H54 (cell line): ENCODE measurements around the gene MT4.

Experiments
- DNase-seq: peaks from one replicate; pipeline ENCODE4 v3.0.0; 2011; ENCODE audit warnings: low spot score, mixed read lengths; ENCODE audit not compliant: insufficient read length
- FAIRE-seq: peaks from 3 replicates; lab custom pipeline; 2011; peaks lifted over from hg19 to GRCh38; lab: Jason Lieb, UNC
- POLR2A ChIP-seq: IDR thresholded peaks from 2 replicates; pipeline ENCODE4 v1.6.1; 2011; ENCODE audit warnings: low read depth, mild to moderate bottlenecking, low read length

MT4 gene

GRCh38 chr16:56564793-56565477 is at the start of gene MT4:
MT4 (plus strand) TSS chr16:56565073; CDS start chr16:56565129, 56 bp downstream.
- FAIRE-seq (no peak), DNase-seq (no peak)
- TF ChIP-seq POLR2A, result no peak

GRCh38 chr16:56515665-56516064 is 49.2 kb upstream of the MT4 start:
- TF ChIP-seq POLR2A, result no peak
- DNase-seq (no peak), FAIRE-seq (no peak)

- DNase-seq, result no peak
- no peak for FAIRE-seq
- no peak for TF ChIP-seq POLR2A
These were observed 47.7 kb upstream of the MT4 start for GRCh38 chr16:56517206-56517605.

- FAIRE-seq, result no peak
These were observed 46.4 kb upstream of the MT4 start for GRCh38 chr16:56518425-56518824.

DNA sequence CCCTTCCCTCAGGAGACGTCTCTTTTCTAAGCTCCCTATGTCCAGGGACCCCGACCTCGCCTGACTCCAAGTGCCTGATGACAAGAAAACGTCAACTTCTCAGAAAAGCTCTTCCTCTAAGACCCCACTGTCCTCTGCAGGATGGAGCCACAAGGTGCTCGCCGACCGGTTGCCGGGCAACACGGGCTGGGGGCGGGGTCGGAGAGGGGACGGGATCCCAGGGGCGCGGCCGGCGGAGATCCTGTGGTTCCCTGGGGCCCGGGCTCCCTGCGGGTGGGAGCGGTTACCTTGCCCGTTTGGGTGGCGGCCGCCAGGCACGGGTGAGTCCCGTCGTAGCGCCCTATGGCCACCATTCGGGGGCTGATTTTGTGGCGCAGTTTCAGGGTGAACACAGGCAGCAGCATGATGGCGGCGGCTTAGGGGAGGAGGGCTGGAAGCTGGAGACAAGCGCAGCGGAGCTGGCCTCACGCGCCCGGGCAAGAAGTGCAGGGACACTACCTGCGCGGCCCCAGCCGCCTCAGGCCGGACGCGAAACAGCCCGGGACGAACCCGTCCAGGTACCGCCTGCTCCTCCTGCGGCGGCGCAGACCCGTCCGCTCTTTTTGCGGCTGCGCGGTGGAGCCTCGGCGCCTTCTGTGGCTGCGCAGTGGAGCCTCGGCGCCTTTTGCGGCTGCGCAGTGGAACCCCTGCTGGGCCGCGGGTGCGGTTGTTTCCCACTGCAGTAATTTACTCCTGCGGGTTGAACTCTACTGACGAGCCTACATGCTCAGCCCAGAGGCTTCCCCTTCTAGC is 45.2 kb upstream of the MT4 start, which contains the start of gene BBS2:
Gene BBS2, minus strand, starts transcription at position 566 of the 792 bp plus-strand sequence. Its CDS starts 162 bp downstream, at position 404.
- peak; percentile 20 for FAIRE-seq
- TF ChIP-seq POLR2A, result peak; percentile 80

More at GRCh38 chr16:56518425-56518824, 46.4 kb upstream of the MT4 start:
- DNase-seq, result peak; percentile 10
- TF ChIP-seq POLR2A, result no peak

GRCh38 chr16:56520251-56520577 is 44.7 kb upstream of the MT4 start:
- TF ChIP-seq POLR2A, result no peak
- FAIRE-seq, result no peak
- DNase-seq, result no peak

More for the DNA sequence above, 45.2 kb upstream of the MT4 start, which contains the start of gene BBS2:
- DNase-seq, result peak; percentile 80

- FAIRE-seq (no peak), DNase-seq (no peak)
- no peak for TF ChIP-seq POLR2A
These were observed 39.6 kb upstream of the MT4 start for GRCh38 chr16:56525236-56525635.

DNA sequence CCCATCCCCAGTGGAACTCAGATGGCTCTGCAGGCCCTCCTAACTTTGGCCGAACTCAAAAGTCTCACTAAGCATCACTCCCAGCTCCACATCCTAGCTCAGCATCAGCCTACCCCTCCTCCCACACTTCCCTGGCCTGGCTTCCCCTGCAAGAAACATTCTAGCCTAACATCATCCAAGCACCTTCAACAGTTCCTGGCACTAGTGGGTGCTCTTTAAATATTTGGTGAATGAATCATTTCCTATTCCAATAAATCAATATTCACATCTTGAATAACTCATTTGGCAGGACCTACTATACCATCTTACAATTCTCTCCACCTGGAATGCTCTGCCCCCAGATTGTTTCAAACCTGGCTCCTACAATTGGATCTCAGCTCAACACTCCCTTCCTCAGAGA is 34.0 kb upstream of the MT4 start:
- no peak for DNase-seq
- TF ChIP-seq POLR2A, result no peak
- peak; percentile 45 for FAIRE-seq

- DNase-seq, result no peak
- TF ChIP-seq POLR2A, result no peak
- no peak for FAIRE-seq
These were observed 32.2 kb upstream of the MT4 start for GRCh38 chr16:56532714-56533113.

DNA sequence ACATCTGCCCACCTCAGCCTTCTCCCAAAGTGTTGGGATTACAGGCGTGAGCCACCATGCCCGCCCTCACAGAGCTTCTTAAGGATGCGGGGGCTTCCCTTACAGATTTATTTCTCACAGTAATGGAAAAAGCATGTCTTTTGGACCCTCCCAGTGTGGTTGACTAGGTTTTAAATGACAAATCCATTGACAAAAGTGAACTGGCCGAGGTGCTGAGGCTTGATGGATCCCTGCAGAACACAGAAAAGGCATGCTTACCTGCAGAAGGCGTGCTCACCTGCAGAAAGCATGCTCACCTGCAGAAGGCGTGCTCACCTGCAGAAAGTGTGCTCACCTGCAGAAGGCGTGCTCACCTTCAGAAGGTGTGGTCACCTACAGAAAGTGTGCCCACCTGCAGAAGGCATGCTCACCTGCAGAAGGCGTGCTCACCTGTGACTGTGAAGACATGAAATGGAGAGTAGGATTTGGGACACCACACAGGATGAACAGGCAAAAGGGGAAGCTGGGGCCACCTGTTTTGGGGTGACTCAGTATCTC is 30.0 kb upstream of the MT4 start:
- DNase-seq (no peak), FAIRE-seq (no peak)
- no peak for TF ChIP-seq POLR2A

DNA sequence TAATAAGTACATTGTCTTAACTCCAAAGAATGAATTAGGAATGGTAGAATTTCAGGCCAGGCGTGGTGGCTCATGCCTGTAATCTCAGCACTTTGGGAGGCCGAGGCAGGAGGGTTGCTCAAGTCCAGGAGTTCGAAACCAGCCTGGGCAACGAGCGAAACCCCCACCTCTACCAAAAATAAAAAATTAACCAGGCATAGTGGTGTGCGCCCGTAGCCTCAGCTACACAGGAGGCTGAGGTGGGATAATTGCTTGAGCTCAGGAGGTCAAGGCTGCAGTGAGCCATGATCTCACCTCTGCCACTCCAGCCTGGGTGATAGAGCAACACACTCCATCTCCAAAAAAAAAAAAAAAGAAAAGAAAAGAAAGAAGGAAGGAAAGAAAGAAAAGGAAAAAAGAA is 26.5 kb upstream of the MT4 start:
- no peak for DNase-seq
- no peak for TF ChIP-seq POLR2A
- no peak for FAIRE-seq

DNA sequence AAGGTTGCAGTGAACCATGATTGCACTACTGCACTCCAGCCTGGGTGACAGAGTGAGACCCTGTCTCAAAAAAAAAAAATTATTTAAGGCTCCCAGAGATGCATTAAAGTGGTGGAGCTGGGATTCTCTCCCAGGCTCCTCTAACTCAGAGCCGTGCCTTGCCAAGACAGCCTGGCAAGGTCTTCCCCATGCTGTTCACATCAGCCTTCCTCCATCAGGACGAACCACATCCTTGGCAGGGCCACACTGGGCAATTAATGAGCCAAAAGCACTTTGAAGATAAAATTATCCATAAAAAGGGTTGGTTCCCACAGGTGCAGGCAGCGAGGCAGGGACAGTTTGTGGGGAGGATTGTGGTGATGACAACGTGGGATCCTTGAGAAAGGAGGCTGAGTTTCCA is 25.2 kb upstream of the MT4 start:
- no peak for DNase-seq
- no peak for TF ChIP-seq POLR2A
- no peak for FAIRE-seq

DNA sequence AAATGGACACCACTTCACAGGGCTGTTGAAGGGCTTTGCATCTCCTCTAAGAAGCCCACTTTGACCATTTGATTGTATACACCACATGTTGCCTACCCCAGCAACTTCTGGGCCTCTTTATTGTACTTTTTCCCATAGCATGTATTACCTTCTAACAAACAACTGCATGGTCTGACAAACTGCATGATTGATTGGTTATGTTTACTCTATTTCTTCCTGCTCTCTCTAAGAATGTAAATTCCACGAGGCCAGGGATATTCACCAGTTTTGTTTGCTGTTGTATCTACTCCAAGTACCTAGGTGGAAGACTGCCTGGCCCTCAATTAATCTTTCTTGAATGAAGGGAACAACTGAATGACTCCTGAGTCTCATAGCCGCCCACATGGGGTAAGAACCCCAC is 22.8 kb upstream of the MT4 start:
- TF ChIP-seq POLR2A, result no peak
- no peak for FAIRE-seq
- DNase-seq, result no peak

DNA sequence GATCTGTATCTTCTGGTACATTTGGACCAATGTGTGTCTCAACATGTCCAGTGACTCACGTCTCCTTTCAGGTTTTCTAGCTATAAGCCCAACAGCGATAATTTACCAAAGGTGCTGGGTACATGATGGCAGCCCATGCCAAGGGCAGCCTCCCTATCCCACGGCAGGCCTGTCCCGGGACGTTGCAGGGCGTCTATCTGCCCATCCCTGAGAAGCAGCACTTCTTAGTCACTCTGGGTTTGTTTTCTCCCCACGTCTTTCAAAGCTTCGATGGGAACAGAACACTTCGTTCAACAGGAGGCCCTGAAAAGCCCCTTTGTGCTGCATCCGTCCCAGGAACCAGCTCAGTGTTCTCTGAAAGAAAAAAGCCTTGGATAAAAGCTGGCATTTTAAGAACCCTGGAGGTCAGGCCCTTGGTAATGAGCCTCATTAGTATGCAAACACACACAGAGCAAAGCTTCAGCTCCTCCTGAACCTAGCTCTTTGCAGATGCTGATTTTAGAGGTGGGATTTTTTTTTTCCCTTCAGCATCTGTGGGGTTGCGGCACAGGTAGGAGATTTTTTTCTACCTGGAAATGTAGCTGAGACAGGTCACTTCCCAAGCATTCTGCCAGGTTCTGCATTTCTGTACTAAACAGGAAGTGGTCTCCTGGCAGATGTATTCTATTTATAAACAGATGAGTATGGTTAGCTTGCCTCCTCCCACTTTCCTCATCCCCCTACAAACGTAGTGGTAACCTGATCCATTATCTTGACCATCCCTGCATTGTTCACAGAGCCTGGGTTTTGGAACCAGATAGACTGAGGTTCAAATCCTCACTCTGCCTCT is 17.5 kb upstream of the MT4 start:
- no peak for TF ChIP-seq POLR2A
- no peak for FAIRE-seq
- no peak for DNase-seq
